ENCODE results near the gene LRP1. TPM values are rescaled to one million over a fixed set of nuclear protein-coding genes. Genes with fewer than 3 reads are reported as not detected.
"Not testable (repeated sequence)": the region's sequence is repeated elsewhere in the genome, so short reads cannot be mapped to it uniquely, and the experiment has no call there.

LRP1 gene
- polyA plus RNA-seq, 2 donors: 29.6 to 47.6 TPM

DNA sequence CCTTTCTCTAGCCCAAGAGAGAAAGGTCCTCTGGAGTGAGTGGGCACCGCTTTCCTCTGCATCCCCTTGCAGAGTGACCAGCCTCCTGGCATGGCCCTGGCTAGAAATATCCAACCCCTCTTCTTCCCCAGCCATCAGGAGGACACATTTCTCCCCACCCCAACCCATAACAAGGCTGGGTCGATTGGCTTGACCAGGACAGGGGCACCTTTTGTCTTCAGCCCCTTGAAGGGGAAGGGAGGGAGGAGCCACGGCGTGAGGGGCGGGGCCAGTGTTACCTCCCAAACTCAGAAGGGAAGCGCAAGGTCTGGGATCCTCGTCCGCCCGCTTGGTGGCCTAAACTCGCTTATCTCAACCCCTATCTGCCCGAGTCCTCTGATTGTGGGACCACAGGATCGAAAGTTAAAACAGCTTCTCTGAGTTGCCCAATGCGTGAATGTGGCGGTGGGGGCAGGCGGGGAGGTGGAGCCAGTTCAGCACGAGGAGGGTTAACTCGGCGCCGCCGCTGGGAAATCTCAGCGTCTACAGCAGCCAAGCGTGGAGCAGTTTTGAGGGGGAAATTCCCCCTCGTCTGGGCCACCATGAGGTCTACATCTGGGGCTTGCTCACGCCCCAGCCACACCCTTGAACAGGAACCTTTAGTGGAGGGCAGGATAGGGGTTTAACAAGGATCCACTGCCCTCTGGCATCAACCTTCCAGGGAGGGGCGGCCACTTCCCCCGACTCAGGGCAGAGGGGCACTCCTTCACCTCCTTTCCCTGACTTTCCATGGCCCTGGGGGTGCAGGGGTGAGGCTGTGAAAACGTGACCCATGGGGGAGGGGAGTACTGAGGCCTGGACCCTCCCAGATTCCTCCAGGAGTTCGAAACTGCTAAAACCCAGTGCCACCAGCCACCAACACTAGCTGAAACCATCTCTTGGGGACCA is 17.9 kb upstream of the LRP1 start:
- Histone ChIP-seq H3K36me3 (ENCODE audit: control insufficient read depth in 2 of 2, insufficient read depth in 2 of 2, low read length in 1 of 2) (peaks cover 14 to 19% of the 10 kb centered on the region in 2 donors), H3K4me1 (ENCODE audit: control insufficient read depth in 2 of 2, insufficient read depth in 2 of 2, low read length in 1 of 2) (peaks cover 4 to 7% of the 10 kb centered on the region in 2 donors), H3K4me3 (ENCODE audit: low read depth in 1 of 2, low read length in 2 of 2) (peak overlapping the region; percentile 81 to 91), H3K27ac (ENCODE audit: low read depth in 2 of 2, low read length in 1 of 2) (peak overlapping the region; percentile 100), H3K9me3 (ENCODE audit: control insufficient read depth in 2 of 2, insufficient read depth in 1 of 2, low read depth in 1 of 2, low read length in 1 of 2) (no peaks in the 10 kb centered on the region), H3K27me3 (ENCODE audit: control insufficient read depth in 1 of 2, insufficient read depth in 2 of 2, low read length in 2 of 2) (no peaks in the 10 kb centered on the region)
- 2 to 3% methylated on average over 28 of the region's 28 CpGs for WGBS, 2 donors

DNA sequence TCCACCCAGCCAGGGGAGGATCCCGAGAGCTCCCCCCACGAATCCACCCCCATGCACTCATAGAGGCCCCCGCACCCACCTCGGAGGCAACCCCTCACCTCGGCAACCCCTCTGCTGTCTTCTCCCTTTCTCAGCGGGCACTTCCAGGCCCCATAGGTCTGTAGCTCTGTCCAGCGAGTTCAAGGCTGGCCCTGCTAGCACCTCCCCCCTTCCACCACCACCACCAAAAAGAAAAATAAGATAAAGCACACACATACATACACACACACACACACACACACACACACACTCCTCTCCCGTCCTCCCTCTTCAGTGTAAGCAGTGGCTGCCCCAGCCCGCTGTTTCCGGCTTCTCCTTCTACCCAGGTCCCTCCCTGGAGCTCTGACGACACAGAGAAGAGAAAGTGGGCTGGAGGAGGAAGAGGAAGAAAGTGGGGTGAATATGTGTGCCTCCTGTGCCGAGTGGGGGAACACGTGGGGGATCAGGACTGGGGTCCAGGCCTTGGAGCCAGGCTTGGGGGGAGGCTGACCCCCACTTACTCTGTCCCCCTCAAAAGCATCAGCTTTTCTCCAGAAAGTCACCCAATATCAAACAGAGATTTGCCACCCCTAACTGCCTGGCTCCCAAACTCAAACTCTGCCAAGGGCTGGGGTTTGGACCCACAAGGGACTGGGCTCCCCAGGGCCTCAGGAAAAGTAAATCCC is 17.1 kb upstream of the LRP1 start, which contains the start of gene STAT6:
TSS of gene STAT6 (minus strand) at position 332 of the 704 bp plus-strand sequence. CDS start 3,084 bp downstream, outside the sequence.
- H3K4me1 ChIP-seq (ENCODE audit: control insufficient read depth in 2 of 2, insufficient read depth in 2 of 2, low read length in 1 of 2): peaks cover 2 to 7% of the 10 kb centered on the region in 2 donors
- peak within 1 kb of the TSS; percentile 81 to 91 for H3K4me3 ChIP-seq (ENCODE audit: low read depth in 1 of 2, low read length in 2 of 2)
- no peaks in the 10 kb centered on the region for H3K9me3 ChIP-seq (ENCODE audit: control insufficient read depth in 2 of 2, insufficient read depth in 1 of 2, low read depth in 1 of 2, low read length in 1 of 2)
- no peaks in the 10 kb centered on the region for H3K27me3 ChIP-seq (ENCODE audit: control insufficient read depth in 1 of 2, insufficient read depth in 2 of 2, low read length in 2 of 2)
- WGBS, 2 donors: 0 to 1% methylated on average over 12 to 13 of the region's 13 CpGs
- H3K36me3 ChIP-seq (ENCODE audit: control insufficient read depth in 2 of 2, insufficient read depth in 2 of 2, low read length in 1 of 2): peaks cover 6 to 13% of the 10 kb centered on the region in 2 donors
- H3K27ac ChIP-seq (ENCODE audit: low read depth in 2 of 2, low read length in 1 of 2): peak within 1 kb of the TSS; percentile 100

DNA sequence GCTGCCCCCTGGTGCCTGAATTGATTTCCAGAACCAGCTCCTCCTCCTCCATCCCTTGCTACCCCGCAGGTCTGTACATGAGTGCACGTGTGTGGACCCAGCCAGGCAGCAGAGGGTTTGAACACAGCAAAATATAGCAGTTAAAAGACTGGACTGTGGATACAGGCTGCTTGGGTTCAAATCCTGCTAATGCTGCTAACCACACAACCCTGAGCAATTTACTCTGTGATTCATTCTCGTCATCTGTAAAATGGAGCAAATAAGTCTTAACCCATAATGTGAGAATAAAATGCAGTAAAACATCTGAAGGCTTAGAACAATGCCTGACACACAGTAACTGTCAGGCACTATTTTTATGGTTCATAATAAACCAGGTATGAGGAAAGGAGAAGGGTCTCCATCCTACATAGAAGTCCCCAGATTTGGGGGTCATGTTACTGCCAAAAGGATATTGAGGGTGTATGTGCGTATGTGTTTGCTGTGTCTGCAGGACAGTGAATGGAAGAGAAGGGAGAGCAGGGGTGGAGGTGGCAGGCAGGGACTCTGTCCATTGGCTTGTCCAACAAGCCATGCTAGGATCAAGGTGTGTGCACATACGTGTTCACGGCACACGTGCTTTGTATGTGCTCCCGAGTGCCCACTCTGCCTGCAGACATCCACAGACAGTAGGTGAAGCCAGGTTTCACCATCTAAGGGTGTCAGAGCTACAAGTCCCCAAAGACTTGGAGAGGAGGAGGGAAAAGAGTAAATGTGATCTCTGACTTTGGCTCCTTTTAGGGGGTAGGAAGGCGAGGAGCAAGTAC is 15.6 kb upstream of the LRP1 start:
- no peaks in the 10 kb centered on the region for H3K9me3 ChIP-seq (ENCODE audit: control insufficient read depth in 2 of 2, insufficient read depth in 1 of 2, low read depth in 1 of 2, low read length in 1 of 2)
- 60 to 63% methylated on average over 9 of the region's 9 CpGs for WGBS, 2 donors
- peak overlapping the region; percentile 100 for H3K27ac ChIP-seq (ENCODE audit: low read depth in 2 of 2, low read length in 1 of 2)
- H3K4me1 ChIP-seq (ENCODE audit: control insufficient read depth in 2 of 2, insufficient read depth in 2 of 2, low read length in 1 of 2): peaks cover 0 to 4% of the 10 kb centered on the region in 2 donors
- peak overlapping the region; percentile 81 to 91 for H3K4me3 ChIP-seq (ENCODE audit: low read depth in 1 of 2, low read length in 2 of 2)
- H3K27me3 ChIP-seq (ENCODE audit: control insufficient read depth in 1 of 2, insufficient read depth in 2 of 2, low read length in 2 of 2): no peaks in the 10 kb centered on the region
- no peaks in the 10 kb centered on the region for H3K36me3 ChIP-seq (ENCODE audit: control insufficient read depth in 2 of 2, insufficient read depth in 2 of 2, low read length in 1 of 2)

DNA sequence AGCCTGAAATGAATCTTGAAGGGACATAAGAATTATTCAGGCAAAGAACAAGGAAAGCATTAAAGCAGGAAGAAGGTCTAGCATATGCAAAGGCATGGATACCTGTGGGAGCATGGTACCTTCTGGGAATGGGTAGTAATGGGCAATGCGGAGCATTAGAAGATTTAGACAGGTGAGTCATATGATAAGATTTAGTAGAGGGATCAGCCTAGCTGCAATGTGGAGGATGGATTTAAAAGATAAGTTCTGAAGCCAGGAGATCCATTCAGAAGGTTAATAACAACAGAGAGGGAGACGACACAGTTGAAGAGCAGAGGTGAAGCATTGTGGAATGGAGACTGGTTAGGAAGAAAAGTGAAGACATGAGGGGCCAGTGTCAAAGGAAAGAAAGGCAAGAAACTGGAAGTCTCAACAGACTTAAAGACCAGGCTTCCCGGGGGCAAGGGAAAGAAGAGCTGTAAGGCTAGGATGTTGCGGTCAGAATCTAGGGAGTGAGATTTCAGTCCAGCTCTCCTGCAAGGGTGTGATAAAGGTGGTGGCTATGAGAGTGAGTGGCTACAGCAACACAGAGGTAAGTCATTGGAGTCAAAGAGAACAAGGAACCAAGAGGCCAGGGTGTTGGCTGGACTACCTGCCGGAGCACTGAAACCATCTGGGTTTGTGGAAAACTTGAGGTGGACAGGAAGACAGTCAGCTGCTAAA is 11.6 kb upstream of the LRP1 start:
- no peaks in the 10 kb centered on the region for H3K27me3 ChIP-seq (ENCODE audit: control insufficient read depth in 1 of 2, insufficient read depth in 2 of 2, low read length in 2 of 2)
- WGBS, 2 donors: 74 to 81% methylated on average over 5 of the region's 5 CpGs
- H3K4me1 ChIP-seq (ENCODE audit: control insufficient read depth in 2 of 2, insufficient read depth in 2 of 2, low read length in 1 of 2): peaks cover 0 to 6% of the 10 kb centered on the region in 2 donors
- H3K36me3 ChIP-seq (ENCODE audit: control insufficient read depth in 2 of 2, insufficient read depth in 2 of 2, low read length in 1 of 2): no peaks in the 10 kb centered on the region
- H3K4me3 ChIP-seq (ENCODE audit: low read depth in 1 of 2, low read length in 2 of 2): no peak overlapping the region
- H3K27ac ChIP-seq (ENCODE audit: low read depth in 2 of 2, low read length in 1 of 2): no peak overlapping the region
- H3K9me3 ChIP-seq (ENCODE audit: control insufficient read depth in 2 of 2, insufficient read depth in 1 of 2, low read depth in 1 of 2, low read length in 1 of 2): no peaks in the 10 kb centered on the region

DNA sequence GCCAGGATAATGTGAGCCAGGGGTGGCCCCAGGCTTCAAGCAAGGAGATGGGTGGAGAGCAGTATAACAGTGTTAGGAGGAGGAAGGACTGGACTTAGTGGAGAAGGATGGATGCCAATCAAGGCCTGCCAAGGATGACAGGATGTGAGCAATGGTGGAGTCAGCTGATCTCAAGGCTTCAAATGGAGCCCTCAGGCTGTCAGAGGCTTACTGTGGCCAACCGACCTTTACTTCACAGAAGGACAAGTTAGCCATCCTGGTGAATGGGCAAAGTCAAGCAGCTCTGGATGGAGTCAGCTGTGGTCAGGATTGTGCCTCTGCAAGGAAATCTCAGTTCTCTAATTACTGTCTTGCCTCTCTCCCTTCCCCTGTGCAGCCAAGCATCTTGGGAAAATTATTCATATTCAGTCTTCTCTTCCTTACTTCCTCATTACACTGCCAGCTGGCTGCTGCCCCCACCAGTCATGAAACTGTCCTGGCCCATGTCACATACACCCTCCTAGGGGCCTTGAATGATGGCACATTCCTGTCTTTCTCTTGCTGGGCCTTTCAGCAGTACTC is 9.5 kb upstream of the LRP1 start:
- H3K27me3 ChIP-seq (ENCODE audit: control insufficient read depth in 1 of 2, insufficient read depth in 2 of 2, low read length in 2 of 2): no peaks in the 10 kb centered on the region
- H3K9me3 ChIP-seq (ENCODE audit: control insufficient read depth in 2 of 2, insufficient read depth in 1 of 2, low read depth in 1 of 2, low read length in 1 of 2): no peaks in the 10 kb centered on the region
- H3K36me3 ChIP-seq (ENCODE audit: control insufficient read depth in 2 of 2, insufficient read depth in 2 of 2, low read length in 1 of 2): no peaks in the 10 kb centered on the region
- 73 to 76% methylated on average over 1 of the region's 1 CpG for WGBS, 2 donors
- no peak overlapping the region for H3K27ac ChIP-seq (ENCODE audit: low read depth in 2 of 2, low read length in 1 of 2)
- peaks cover 0 to 6% of the 10 kb centered on the region in 2 donors for H3K4me1 ChIP-seq (ENCODE audit: control insufficient read depth in 2 of 2, insufficient read depth in 2 of 2, low read length in 1 of 2)
- no peak overlapping the region for H3K4me3 ChIP-seq (ENCODE audit: low read depth in 1 of 2, low read length in 2 of 2)

DNA sequence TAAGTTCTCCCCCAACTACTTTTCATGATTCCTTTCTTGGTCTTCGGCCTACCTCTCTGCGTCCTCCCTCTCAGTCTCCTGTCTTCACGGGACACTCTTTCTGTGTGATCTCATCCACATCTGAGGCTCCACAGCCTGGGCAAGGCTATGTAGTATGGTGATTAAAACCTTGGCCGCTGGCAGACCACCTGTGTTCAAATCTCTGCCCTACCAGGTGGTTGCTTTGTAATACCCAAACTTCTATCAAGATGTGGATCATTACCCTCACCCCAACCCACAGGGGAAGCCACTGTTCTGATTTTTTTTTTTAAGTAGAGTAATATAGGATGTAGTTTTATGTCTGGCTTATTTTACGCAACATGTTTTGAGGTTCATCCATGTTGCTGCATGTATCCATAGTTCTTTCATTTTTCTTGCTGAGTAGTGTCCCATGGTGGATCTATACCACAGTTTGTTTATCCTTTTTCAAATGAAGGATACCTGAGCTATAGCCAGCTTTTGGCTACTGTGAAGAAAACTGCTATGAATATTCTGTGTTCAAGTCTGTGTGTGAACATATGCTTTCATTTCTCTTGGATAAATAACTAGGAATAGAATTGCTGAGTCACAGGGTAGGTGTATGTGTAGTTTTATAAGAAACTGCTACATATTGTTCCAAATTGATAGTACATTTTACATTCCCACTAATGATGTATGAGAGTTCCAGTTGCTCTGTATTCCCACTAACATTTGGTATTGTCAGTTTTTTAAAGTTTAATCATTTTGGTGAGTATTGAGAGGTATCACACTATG is 8.8 kb upstream of the LRP1 start:
- H3K4me1 ChIP-seq (ENCODE audit: control insufficient read depth in 2 of 2, insufficient read depth in 2 of 2, low read length in 1 of 2): peaks cover 0 to 6% of the 10 kb centered on the region in 2 donors
- no peak overlapping the region for H3K4me3 ChIP-seq (ENCODE audit: low read depth in 1 of 2, low read length in 2 of 2)
- H3K27me3 ChIP-seq (ENCODE audit: control insufficient read depth in 1 of 2, insufficient read depth in 2 of 2, low read length in 2 of 2): no peaks in the 10 kb centered on the region
- WGBS, 2 donors: 91% methylated on average over 5 of the region's 5 CpGs
- H3K27ac ChIP-seq (ENCODE audit: low read depth in 2 of 2, low read length in 1 of 2): no peak overlapping the region
- H3K9me3 ChIP-seq (ENCODE audit: control insufficient read depth in 2 of 2, insufficient read depth in 1 of 2, low read depth in 1 of 2, low read length in 1 of 2): no peaks in the 10 kb centered on the region
- no peaks in the 10 kb centered on the region for H3K36me3 ChIP-seq (ENCODE audit: control insufficient read depth in 2 of 2, insufficient read depth in 2 of 2, low read length in 1 of 2)

DNA sequence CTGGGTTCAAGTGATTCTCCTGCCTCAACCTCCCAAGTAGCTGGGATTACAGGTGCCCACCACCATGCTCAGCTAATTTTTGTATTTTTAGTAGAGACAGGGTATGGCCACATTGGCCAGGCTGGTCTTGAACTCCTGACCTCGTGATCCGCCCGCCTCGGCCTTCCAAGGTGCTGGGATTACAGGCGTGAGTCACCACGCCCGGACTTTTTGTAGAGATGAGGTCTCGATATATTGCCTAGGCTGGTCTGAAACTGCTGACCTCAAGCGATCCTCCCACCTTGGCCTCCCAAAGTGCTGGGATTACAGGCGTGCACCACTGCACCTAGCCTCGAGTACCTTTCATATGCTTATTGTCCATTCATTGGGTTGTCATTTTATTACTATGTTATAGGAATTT is 7.6 kb upstream of the LRP1 start:
- H3K4me1 ChIP-seq (ENCODE audit: control insufficient read depth in 2 of 2, insufficient read depth in 2 of 2, low read length in 1 of 2); H3K9me3 ChIP-seq (ENCODE audit: control insufficient read depth in 2 of 2, insufficient read depth in 1 of 2, low read depth in 1 of 2, low read length in 1 of 2); H3K27me3 ChIP-seq (ENCODE audit: control insufficient read depth in 1 of 2, insufficient read depth in 2 of 2, low read length in 2 of 2); H3K27ac ChIP-seq (ENCODE audit: low read depth in 2 of 2, low read length in 1 of 2); H3K4me3 ChIP-seq (ENCODE audit: low read depth in 1 of 2, low read length in 2 of 2); H3K36me3 ChIP-seq (ENCODE audit: control insufficient read depth in 2 of 2, insufficient read depth in 2 of 2, low read length in 1 of 2): not testable (repeated sequence)
- WGBS, 2 donors: 82 to 85% methylated on average over 11 of the region's 11 CpGs

DNA sequence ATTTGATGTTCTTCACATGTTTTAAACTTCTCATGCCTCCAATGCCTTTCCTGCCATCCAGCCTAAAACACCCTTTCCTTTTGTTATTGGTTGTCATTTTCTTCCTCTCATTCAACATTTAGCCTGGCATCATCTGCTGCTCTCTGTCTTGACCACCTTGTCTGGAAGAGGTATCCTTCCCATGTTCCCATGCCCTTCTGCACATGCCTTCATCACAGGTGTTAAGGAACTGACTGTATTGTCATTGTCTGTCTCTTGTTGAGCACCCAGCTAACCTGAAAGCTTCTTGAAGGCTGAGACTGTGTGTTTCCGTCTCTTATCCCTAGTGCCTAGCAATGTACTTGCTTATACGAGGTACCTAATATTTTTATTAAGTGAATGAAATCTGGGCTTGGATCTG is 4.5 kb upstream of the LRP1 start:
- WGBS, 2 donors: 41 to 50% methylated on average over 2 of the region's 2 CpGs
- H3K9me3 ChIP-seq (ENCODE audit: control insufficient read depth in 2 of 2, insufficient read depth in 1 of 2, low read depth in 1 of 2, low read length in 1 of 2): no peaks in the 10 kb centered on the region
- no peaks in the 10 kb centered on the region for H3K36me3 ChIP-seq (ENCODE audit: control insufficient read depth in 2 of 2, insufficient read depth in 2 of 2, low read length in 1 of 2)
- no peaks in the 10 kb centered on the region for H3K27me3 ChIP-seq (ENCODE audit: control insufficient read depth in 1 of 2, insufficient read depth in 2 of 2, low read length in 2 of 2)
- no peak overlapping the region for H3K4me3 ChIP-seq (ENCODE audit: low read depth in 1 of 2, low read length in 2 of 2)
- H3K4me1 ChIP-seq (ENCODE audit: control insufficient read depth in 2 of 2, insufficient read depth in 2 of 2, low read length in 1 of 2): peaks cover 0 to 4% of the 10 kb centered on the region in 2 donors
- H3K27ac ChIP-seq (ENCODE audit: low read depth in 2 of 2, low read length in 1 of 2): no peak overlapping the region

Data from esophagus (tissue), 2 donors.